Measurements from ENCODE around the gene CREB5. TPM values are rescaled to one million over a fixed set of nuclear protein-coding genes. Genes with fewer than 3 reads are reported as not detected.

Gene CREB5
- total RNA-seq, 3 donors from 2014 or later: 17.3 to 19.7 (median 18.0) TPM

DNA sequence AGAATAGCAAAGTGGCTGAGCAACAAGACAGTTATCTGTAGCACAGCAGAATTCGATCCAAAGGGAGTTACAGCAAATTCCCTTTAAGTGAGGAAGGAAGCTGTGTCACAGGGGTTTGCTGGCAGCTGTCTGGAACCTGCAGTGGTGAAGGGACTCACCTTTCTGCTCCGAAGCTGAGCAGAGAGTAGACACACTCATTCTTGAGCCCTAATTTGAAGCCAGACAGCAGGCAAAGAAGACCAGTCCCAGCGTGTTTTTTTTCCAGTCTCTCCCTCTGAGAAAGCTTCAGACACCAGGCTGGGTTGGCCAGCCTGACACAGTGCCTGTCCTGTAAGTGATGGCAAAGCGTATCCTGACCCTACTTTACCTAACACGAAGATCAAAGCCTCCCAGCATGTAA, 335.1 kb downstream of the CREB5 start:
- H3K27ac ChIP-seq: no peak overlapping the region
- TF ChIP-seq, protein P1, sequence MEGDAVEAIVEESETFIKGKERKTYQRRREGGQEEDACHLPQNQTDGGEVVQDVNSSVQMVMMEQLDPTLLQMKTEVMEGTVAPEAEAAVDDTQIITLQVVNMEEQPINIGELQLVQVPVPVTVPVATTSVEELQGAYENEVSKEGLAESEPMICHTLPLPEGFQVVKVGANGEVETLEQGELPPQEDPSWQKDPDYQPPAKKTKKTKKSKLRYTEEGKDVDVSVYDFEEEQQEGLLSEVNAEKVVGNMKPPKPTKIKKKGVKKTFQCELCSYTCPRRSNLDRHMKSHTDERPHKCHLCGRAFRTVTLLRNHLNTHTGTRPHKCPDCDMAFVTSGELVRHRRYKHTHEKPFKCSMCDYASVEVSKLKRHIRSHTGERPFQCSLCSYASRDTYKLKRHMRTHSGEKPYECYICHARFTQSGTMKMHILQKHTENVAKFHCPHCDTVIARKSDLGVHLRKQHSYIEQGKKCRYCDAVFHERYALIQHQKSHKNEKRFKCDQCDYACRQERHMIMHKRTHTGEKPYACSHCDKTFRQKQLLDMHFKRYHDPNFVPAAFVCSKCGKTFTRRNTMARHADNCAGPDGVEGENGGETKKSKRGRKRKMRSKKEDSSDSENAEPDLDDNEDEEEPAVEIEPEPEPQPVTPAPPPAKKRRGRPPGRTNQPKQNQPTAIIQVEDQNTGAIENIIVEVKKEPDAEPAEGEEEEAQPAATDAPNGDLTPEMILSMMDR (IDR thresholded peaks at IDR 0.05): no peak
- TF ChIP-seq POLR2A (IDR thresholded peaks at IDR 0.05) (no peak), POLR2AphosphoS5 (IDR thresholded peaks at IDR 0.05) (no peak)
- DNase-seq (ENCODE audit: low spot score in 2 of 2): no peak

DNA sequence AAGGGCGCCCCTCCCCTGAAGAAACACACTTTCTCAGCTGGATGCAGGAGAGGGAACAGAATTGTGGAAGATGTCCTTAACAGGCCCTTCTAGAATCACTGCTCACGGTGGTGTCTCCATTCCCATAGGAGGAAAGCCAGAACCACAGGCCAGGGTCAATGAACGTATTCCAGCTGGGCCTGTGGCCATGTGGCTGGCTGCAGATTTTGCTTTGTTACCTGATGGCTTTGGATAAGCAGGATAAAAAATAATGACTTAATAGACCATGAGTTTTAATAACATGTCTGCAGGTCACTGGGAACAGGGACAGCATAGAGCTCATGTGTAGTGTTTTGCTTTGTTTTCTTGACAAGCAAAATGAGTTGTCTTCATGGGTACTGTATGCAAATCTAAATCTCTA, 335.5 kb downstream of the CREB5 start:
- no peaks in the 10 kb centered on the region for H3K36me3 ChIP-seq
- no peaks in the 10 kb centered on the region for H3K27me3 ChIP-seq
- no peak for DNase-seq (ENCODE audit: low spot score in 2 of 2)
- no peaks in the 10 kb centered on the region for H3K4me1 ChIP-seq
- intact Hi-C loops (cut with DNase I; ENCODE audit: low total_unique reads): no loop called here
- no peaks in the 10 kb centered on the region for H3K9me3 ChIP-seq
- TF ChIP-seq, protein P1 (IDR thresholded peaks at IDR 0.05): no peak
- TF ChIP-seq POLR2AphosphoS5 (IDR thresholded peaks at IDR 0.05) (no peak), POLR2A (IDR thresholded peaks at IDR 0.05) (no peak)
- H3K4me3 ChIP-seq: no peak overlapping the region
- H3K27ac ChIP-seq: no peak overlapping the region

More for the DNA sequence above, 335.1 kb downstream of the CREB5 start:
- H3K27me3 ChIP-seq: no peaks in the 10 kb centered on the region
- no peaks in the 10 kb centered on the region for H3K36me3 ChIP-seq
- H3K4me1 ChIP-seq: no peaks in the 10 kb centered on the region
- intact Hi-C loops (cut with DNase I; ENCODE audit: low total_unique reads): no loop called here
- H3K9me3 ChIP-seq: no peaks in the 10 kb centered on the region
- no peak overlapping the region for H3K4me3 ChIP-seq

DNA sequence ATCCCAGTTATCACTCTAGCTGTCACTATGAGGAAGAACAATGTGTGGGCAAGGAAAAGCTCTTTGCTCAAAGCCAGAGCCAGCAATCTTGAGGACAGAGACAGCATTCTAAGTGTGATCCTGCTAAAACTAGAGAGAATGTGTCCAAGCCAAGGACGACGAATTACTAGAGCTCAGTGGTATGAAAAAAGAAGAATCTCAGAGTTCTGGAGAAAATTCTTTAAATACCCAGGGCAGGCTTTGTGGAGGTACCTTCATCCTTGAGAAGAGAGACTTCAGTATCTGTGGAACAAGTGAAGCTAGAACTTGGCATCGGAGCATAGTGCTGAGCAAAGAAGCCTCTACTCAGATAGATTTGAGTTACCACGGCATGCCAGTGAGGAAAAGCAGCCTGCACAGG, 336.0 kb downstream of the CREB5 start:
- intact Hi-C loops (cut with DNase I; ENCODE audit: low total_unique reads): no loop called here
- H3K4me3 ChIP-seq: no peak overlapping the region
- no peaks in the 10 kb centered on the region for H3K27me3 ChIP-seq
- no peaks in the 10 kb centered on the region for H3K9me3 ChIP-seq
- TF ChIP-seq, protein P1 (IDR thresholded peaks at IDR 0.05): no peak
- no peak for TF ChIP-seq POLR2A (IDR thresholded peaks at IDR 0.05)
- TF ChIP-seq POLR2AphosphoS5 (IDR thresholded peaks at IDR 0.05): no peak
- no peak overlapping the region for H3K27ac ChIP-seq
- no peaks in the 10 kb centered on the region for H3K4me1 ChIP-seq
- DNase-seq (ENCODE audit: low spot score in 2 of 2): no peak
- no peaks in the 10 kb centered on the region for H3K36me3 ChIP-seq

DNA sequence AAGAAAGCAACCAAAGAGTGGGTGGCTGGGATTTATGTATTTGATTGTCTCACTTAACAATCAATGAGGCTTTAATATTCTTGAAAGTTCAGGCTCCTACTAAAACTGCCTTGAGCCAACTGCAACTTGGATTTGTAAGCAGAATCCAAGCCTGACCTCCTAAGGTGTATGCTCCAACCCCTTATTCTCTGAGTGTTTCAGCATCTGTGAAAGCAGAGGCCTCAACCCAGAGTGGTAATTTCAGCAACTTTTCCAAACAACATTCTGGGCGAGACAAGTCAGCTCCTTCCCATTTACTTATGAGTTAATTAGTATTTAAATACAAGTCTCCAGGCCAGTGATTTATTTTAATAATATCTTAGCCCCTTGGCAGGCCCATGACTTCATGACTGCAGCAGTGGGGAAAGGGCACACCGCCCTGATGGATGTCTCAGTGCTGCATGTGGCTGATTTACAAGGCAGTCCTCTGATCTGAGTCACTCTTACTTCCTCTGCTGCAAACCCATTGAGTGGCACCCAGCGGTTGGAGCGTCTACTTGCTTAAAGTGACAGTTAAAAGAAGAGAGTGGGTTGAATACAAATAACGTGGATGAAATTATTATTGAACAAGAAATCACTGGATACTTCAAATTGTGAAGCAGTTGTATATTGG, 336.7 kb downstream of the CREB5 start:
- no peaks in the 10 kb centered on the region for H3K27me3 ChIP-seq
- H3K9me3 ChIP-seq: no peaks in the 10 kb centered on the region
- no peaks in the 10 kb centered on the region for H3K4me1 ChIP-seq
- no peaks in the 10 kb centered on the region for H3K36me3 ChIP-seq
- no peak for DNase-seq (ENCODE audit: low spot score in 2 of 2)
- H3K4me3 ChIP-seq: no peak overlapping the region
- H3K27ac ChIP-seq: no peak overlapping the region
- TF ChIP-seq, protein P1 (IDR thresholded peaks at IDR 0.05): no peak
- no peak for TF ChIP-seq POLR2A (IDR thresholded peaks at IDR 0.05)
- no peak for TF ChIP-seq POLR2AphosphoS5 (IDR thresholded peaks at IDR 0.05)
- intact Hi-C loops (cut with DNase I; ENCODE audit: low total_unique reads): no loop called here

DNA sequence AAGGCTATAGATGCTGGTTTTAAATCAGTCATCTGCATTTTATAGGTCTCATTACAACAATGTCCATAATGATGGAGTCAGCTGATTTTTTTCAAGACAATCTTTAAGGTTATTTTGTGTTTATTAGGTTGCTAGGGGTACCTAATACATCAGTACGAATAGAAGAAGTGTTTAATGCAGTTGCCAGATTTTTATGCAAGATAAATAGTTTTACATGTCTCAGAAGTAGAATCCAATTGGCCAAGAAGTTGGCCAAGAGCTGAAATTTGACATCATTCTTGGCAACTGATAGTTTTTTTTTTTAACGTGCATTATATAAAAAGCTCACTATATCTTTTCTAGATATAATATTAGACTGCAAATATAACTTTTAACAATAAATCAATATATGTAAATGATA, 337.3 kb downstream of the CREB5 start:
- no peak for DNase-seq (ENCODE audit: low spot score in 2 of 2)
- intact Hi-C loops (cut with DNase I; ENCODE audit: low total_unique reads): no loop called here

More for the DNA sequence above, 337.3 kb downstream of the CREB5 start:
- no peak overlapping the region for H3K4me3 ChIP-seq
- no peaks in the 10 kb centered on the region for H3K4me1 ChIP-seq
- no peaks in the 10 kb centered on the region for H3K27me3 ChIP-seq
- no peak for TF ChIP-seq POLR2AphosphoS5 (IDR thresholded peaks at IDR 0.05)
- TF ChIP-seq, protein P1 (IDR thresholded peaks at IDR 0.05): no peak
- no peak for TF ChIP-seq POLR2A (IDR thresholded peaks at IDR 0.05)
- no peak overlapping the region for H3K27ac ChIP-seq
- H3K36me3 ChIP-seq: no peaks in the 10 kb centered on the region
- no peaks in the 10 kb centered on the region for H3K9me3 ChIP-seq

All from breast epithelium (tissue), 4 donors.